Lower leg skin (tissue), 4 donors: ENCODE measurements around the gene CA10. TPM values are rescaled to one million over a fixed set of nuclear protein-coding genes. Genes with fewer than 3 reads are reported as not detected.

ENCODE experiments used
- DNase-seq, 2 donors: peaks; one replicate each; pipeline ENCODE4 v3.0.0-alpha.2; 2019; ENCODE audit warnings: low spot score in 2 of 2
- H3K4me3 ChIP-seq: fragments of 200-600 bp; sonication (generic); 2 replicates; pipeline ENCODE4 v1.5.1; 2017; ENCODE audit warnings: mild to moderate bottlenecking, low read depth; ENCODE audit not compliant: poor library complexity, severe bottlenecking
- CTCF ChIP-seq, 3 donors: fragments of 450-650 bp; IDR thresholded peaks; one replicate each; pipeline ENCODE4 v1.5.1; 2016; ENCODE audit warnings: antibody characterized with exemption in 3 of 3, mild to moderate bottlenecking in 3 of 3, moderate library complexity in 2 of 3
- POLR2A ChIP-seq, 2 donors: fragments of 450-650 bp; IDR thresholded peaks; one replicate each; pipeline ENCODE4 v1.6.1; 2016 to 2017; ENCODE audit warnings: antibody characterized with exemption in 2 of 2, mild to moderate bottlenecking in 1 of 2, moderate library complexity in 1 of 2
- WGBS, 2 donors: methylation state at CpG; one replicate each; pipeline ENCODE4 v1.1.5; 2018; 5-methylcytosine and 5-hydroxymethylcytosine counted together
- intact Hi-C: fragments of 100-400 bp; cut with DNase I; formaldehyde crosslinking; loops from one replicate; pipeline ENCODE4 v1.15.0; 2023; ENCODE audit warnings: low total_unique reads
- total RNA-seq, 4 donors: library from RNA; depleted of rRNA; stranded (reverse); fragments of >200 nt; gene quantifications; one replicate each; pipeline ENCODE4 v1.1.0, GENCODE V29; 2016

The CA10 gene
- total RNA-seq, 4 donors from 2014 or later: not detected

GRCh38 chr17:51610834-51611233 is 547.7 kb downstream of the CA10 start:
- intact Hi-C loops: no loop called here
- WGBS, 2 donors: 68 to 70% methylated on average over 5 of the region's 5 CpGs

GRCh38 chr17:51610155-51610554 is 548.4 kb downstream of the CA10 start:
- TF ChIP-seq CTCF (IDR thresholded peaks at IDR 0.05) (no peak), POLR2A (IDR thresholded peaks at IDR 0.05) (no peak)
- no peak overlapping the region for H3K4me3 ChIP-seq
- 73 to 83% methylated on average over 4 of the region's 4 CpGs for WGBS, 2 donors
- intact Hi-C loops: no loop called here
- DNase-seq: no peak

More at GRCh38 chr17:51610834-51611233, 547.7 kb downstream of the CA10 start:
- TF ChIP-seq POLR2A (IDR thresholded peaks at IDR 0.05) (no peak), CTCF (IDR thresholded peaks at IDR 0.05) (no peak)
- no peak for DNase-seq
- H3K4me3 ChIP-seq: no peak overlapping the region

DNA sequence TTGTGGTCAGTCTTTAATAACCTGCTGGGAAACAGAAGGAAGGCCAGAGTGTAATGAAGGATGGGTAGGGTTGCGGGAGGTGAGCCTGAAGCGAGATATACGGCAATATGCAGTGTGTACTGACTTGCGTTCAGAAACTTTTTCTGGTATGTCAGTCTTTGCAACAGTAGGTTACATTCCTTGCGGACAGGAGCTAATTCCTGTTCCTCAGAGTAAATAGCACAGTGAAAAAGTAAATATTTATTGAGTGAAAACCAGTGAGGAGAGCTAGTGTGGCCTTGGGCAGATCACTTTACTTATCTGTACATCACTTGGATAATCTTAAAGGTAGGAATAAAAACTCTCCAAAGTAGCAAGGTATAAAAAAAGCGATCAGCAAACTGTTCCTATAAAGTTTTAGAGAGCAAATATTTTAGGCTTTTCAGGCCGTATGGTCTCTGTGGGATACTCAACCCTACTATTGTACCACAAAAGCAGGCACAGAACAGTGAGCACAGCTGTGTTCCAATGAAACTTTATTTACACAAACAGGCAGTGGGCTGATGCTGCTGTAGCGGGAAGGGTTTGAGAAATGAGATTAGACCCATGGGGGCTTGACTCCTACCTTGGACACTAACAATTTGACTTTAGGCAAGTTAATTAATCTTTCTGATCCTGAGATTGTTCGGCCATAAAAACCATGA is 550.1 kb downstream of the CA10 start:
- no peak for TF ChIP-seq CTCF (IDR thresholded peaks at IDR 0.05)
- TF ChIP-seq POLR2A (IDR thresholded peaks at IDR 0.05): no peak
- no peak overlapping the region for H3K4me3 ChIP-seq
- intact Hi-C loops: no loop called here
- 89 to 90% methylated on average over 9 of the region's 9 CpGs for WGBS, 2 donors
- no peak for DNase-seq

DNA sequence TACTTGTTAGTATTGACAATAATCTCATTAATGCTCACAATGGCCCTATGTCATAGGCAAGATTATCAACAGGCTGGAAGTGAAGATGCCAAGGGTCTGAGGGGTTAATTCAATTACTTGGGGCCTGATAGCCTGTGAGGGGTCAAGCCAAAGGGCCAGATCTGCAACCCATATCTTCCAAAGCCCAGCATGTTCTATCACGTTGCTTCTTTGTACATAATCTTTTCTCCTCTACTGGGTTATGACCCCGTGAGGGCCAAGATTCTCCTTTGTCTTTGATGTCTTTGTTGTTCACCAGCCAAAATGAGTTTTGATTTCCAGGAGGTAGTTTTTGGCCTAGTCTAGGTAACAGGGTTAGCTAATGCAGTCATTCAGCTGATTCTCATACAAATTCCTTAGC is 551.0 kb downstream of the CA10 start:
- no peak overlapping the region for H3K4me3 ChIP-seq
- DNase-seq: no peak
- WGBS, 2 donors: 62 to 63% methylated on average over 2 of the region's 2 CpGs
- TF ChIP-seq CTCF (IDR thresholded peaks at IDR 0.05) (no peak), POLR2A (IDR thresholded peaks at IDR 0.05) (no peak)
- intact Hi-C loops: no loop called here

DNA sequence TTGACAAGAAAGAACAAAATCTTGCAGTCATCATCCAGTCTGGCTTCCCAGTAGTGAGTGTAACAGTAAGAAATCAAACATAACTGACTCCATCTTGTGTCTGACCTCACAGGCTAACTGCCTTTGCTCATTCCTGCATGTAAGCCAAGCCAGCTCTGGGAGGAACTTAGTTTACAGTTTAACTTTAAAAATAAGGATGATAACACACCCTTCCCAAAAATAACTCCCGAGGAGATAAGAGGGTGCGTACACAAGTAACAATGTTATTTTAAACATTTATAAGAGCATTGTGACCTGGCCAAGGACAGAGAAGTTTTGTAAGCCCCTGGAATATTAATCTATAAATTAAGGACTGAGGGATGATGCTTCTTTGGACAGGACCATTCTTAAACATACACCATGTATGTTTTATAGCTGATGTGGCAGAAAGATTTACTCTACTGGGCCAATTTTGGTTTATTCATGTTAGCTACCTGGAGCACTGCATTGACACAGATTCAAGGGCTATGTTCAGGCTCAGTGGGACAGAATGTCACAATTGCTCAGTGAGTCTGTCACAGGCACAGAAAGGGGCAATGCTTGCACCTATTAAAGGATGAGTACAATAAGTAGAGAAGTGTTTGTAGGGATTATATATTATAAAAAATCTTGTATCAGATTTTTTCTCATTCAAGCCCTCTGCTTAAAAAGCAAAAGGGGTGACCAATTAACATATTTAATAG is 554.1 kb downstream of the CA10 start:
- DNase-seq: no peak
- no peak overlapping the region for H3K4me3 ChIP-seq
- WGBS, 2 donors: 67 to 74% methylated on average over 2 of the region's 2 CpGs
- TF ChIP-seq POLR2A (IDR thresholded peaks at IDR 0.05) (no peak), CTCF (IDR thresholded peaks at IDR 0.05) (no peak)
- intact Hi-C loops: no loop called here
